H1 (cell line): ENCODE data around the gene DESI1. TPM values are rescaled to one million over a fixed set of nuclear protein-coding genes. Genes with fewer than 3 reads are reported as not detected.

Source experiments
- CTCF ChIA-PET: fragments of 300-600 bp; sonication (Branson Sonifier 250); formaldehyde crosslinking; loops from one replicate; lab custom pipeline; 2021; ENCODE audit not compliant: partially characterized antibody; lab: Charles Lee
- POLR2A ChIA-PET: fragments of 300-600 bp; sonication (Branson Sonifier 250); formaldehyde crosslinking; loops from one replicate; lab custom pipeline; 2021; ENCODE audit warnings: inconsistent platforms; ENCODE audit not compliant: partially characterized antibody; lab: Charles Lee
- DNase-seq, 2 experiments: peaks; one replicate each; pipeline versions ENCODE4 v3.0.0 to v3.0.0-alpha.2; 2010 to 2022; ENCODE audit warnings: low spot score in 2 of 2, low read depth in 1 of 2, mixed read lengths in 1 of 2
- FAIRE-seq: peaks from 2 replicates; lab custom pipeline; 2011; peaks lifted over from hg19 to GRCh38; lab: Jason Lieb, UNC
- H2AFZ ChIP-seq: 2 replicates; pipeline ENCODE4 v1.8.1; 2012; ENCODE audit warnings: low read length, inconsistent platforms
- H2AK5ac ChIP-seq: 2 replicates; pipeline ENCODE4 v1.6.1; 2013; ENCODE audit warnings: low read depth, low read length
- H2BK120ac ChIP-seq: replicated peaks from 2 replicates; pipeline ENCODE3; 2013; ENCODE audit warnings: low read depth, low read length, inconsistent platforms
- H2BK12ac ChIP-seq: 2 replicates; pipeline ENCODE4 v1.6.1; 2013; ENCODE audit warnings: low read depth, low read length
- H2BK15ac ChIP-seq: 2 replicates; pipeline ENCODE4 v1.6.1; 2013; ENCODE audit warnings: low read length
- H2BK20ac ChIP-seq: 2 replicates; pipeline ENCODE4 v1.6.1; 2013; ENCODE audit warnings: low read length
- H2BK5ac ChIP-seq: 2 replicates; pipeline ENCODE4 v1.6.1; 2013; ENCODE audit warnings: low read depth, low read length
- H3K14ac ChIP-seq: 2 replicates; pipeline ENCODE4 v1.6.1; 2013; ENCODE audit warnings: inconsistent platforms; ENCODE audit not compliant: insufficient read length
- H3K18ac ChIP-seq: 2 replicates; pipeline ENCODE4 v1.6.1; 2013; ENCODE audit warnings: low read length; ENCODE audit errors: extremely low read depth
- H3K23ac ChIP-seq: 2 replicates; pipeline ENCODE4 v1.6.1; 2013; ENCODE audit warnings: inconsistent platforms; ENCODE audit not compliant: insufficient read length
- H3K23me2 ChIP-seq: 2 replicates; pipeline ENCODE4 v1.6.1; 2013; ENCODE audit warnings: low read depth, low read length
- H3K27ac ChIP-seq: 2 replicates; pipeline ENCODE4 v1.6.1; 2011; ENCODE audit warnings: low read depth, low read length, inconsistent platforms
- H3K27me3 ChIP-seq, 4 experiments: replicated peaks in 1 of 4; 1 replicate in 1 of 4; 2 replicates in 3 of 4; pipeline versions ENCODE4 v1.6.1 to v1.8.1; 2011 to 2013; ENCODE audit warnings: low read length in 3 of 4, mild to moderate bottlenecking in 3 of 4, inconsistent platforms in 2 of 4, mixed read lengths in 2 of 4, moderate library complexity in 1 of 4; ENCODE audit not compliant: control insufficient read depth in 3 of 4, insufficient read depth in 3 of 4; ENCODE audit errors: extremely low read depth in 1 of 4
- H3K36me3 ChIP-seq, 4 experiments: 2 replicates each; pipeline versions ENCODE4 v1.6.1 to v1.8.1; 2011 to 2013; ENCODE audit warnings: mild to moderate bottlenecking in 4 of 4, low read length in 3 of 4, moderate library complexity in 2 of 4, control low read depth in 1 of 4, inconsistent platforms in 1 of 4; ENCODE audit not compliant: insufficient read depth in 4 of 4, control insufficient read depth in 2 of 4
- H3K4ac ChIP-seq: replicated peaks from 2 replicates; pipeline ENCODE3; 2013; ENCODE audit warnings: low read length, low read depth, mixed read lengths, inconsistent platforms; ENCODE audit not compliant: insufficient read length
- H3K4me1 ChIP-seq, 4 experiments: replicated peaks in 1 of 4; 1 replicate in 1 of 4; 2 replicates in 3 of 4; pipeline versions ENCODE4 v1.6.1 to v1.8.1; 2011 to 2013; ENCODE audit warnings: low read length in 3 of 4, inconsistent platforms in 2 of 4, mixed read lengths in 1 of 4; ENCODE audit not compliant: insufficient read depth in 4 of 4, control insufficient read depth in 3 of 4
- H3K4me2 ChIP-seq, 2 experiments: 2 replicates each; pipeline versions ENCODE4 v1.6.1 to v1.8.1; 2011 to 2013; ENCODE audit warnings: low read depth in 2 of 2, low read length in 2 of 2, control low read depth in 1 of 2, inconsistent platforms in 1 of 2, mild to moderate bottlenecking in 1 of 2; ENCODE audit not compliant: insufficient read depth in 1 of 2
- H3K4me3 ChIP-seq, 4 experiments: fragments of 200-600, 300-600 bp in 1 of 4; sonication (generic), shearing (Covaris generic), sonication (Bioruptor Twin) in 1 of 4; 2 replicates each; pipeline versions ENCODE4 v1.5.1 to v1.8.1; 2011 to 2016; ENCODE audit warnings: low read length in 4 of 4, low read depth in 3 of 4, control low read depth in 2 of 4, inconsistent platforms in 2 of 4, mild to moderate bottlenecking in 2 of 4, mixed read lengths in 1 of 4, moderate library complexity in 1 of 4; ENCODE audit not compliant: insufficient read depth in 2 of 4; ENCODE audit errors: extremely low read depth in 1 of 4
- H3K56ac ChIP-seq: replicated peaks from 2 replicates; pipeline ENCODE3; 2013; ENCODE audit warnings: low read depth, mild to moderate bottlenecking, mixed read lengths, low read length, inconsistent platforms; ENCODE audit not compliant: insufficient read length
- H3K79me1 ChIP-seq: 2 replicates; pipeline ENCODE4 v1.6.1; 2013; ENCODE audit warnings: low read depth, low read length, control low read depth
- H3K79me2 ChIP-seq, 2 experiments: 2 replicates each; pipeline versions ENCODE4 v1.6.1 to v1.8.1; 2012 to 2013; ENCODE audit warnings: low read length in 2 of 2, mild to moderate bottlenecking in 2 of 2, inconsistent platforms in 1 of 2; ENCODE audit not compliant: insufficient read depth in 2 of 2, control insufficient read depth in 1 of 2
- H3K9ac ChIP-seq, 4 experiments: replicated peaks in 1 of 4; 1 replicate in 1 of 4; 2 replicates in 3 of 4; pipeline versions ENCODE4 v1.6.1 to v1.8.1; 2011 to 2013; ENCODE audit warnings: low read depth in 3 of 4, low read length in 3 of 4, control low read depth in 2 of 4, mild to moderate bottlenecking in 2 of 4, moderate library complexity in 2 of 4, inconsistent platforms in 1 of 4; ENCODE audit errors: extremely low read depth in 1 of 4
- H3K9me3 ChIP-seq, 2 experiments: 2 replicates each; pipeline versions ENCODE4 v1.6.1 to v1.8.1; 2012 to 2013; ENCODE audit warnings: mild to moderate bottlenecking in 2 of 2, moderate library complexity in 2 of 2, control low read depth in 1 of 2, inconsistent platforms in 1 of 2, low read depth in 1 of 2, low read length in 1 of 2, mixed read lengths in 1 of 2; ENCODE audit not compliant: insufficient read depth in 2 of 2
- H4K20me1 ChIP-seq, 2 experiments: replicated peaks in 1 of 2; 2 replicates each; pipeline versions ENCODE3 to v1.8.1; 2011 to 2013; ENCODE audit warnings: inconsistent platforms in 2 of 2, low read length in 2 of 2, mild to moderate bottlenecking in 1 of 2; ENCODE audit not compliant: insufficient read depth in 2 of 2, control insufficient read depth in 1 of 2
- H4K5ac ChIP-seq: 2 replicates; pipeline ENCODE4 v1.6.1; 2013; ENCODE audit warnings: low read length, low read depth, mixed read lengths, inconsistent platforms; ENCODE audit not compliant: insufficient read length
- H4K8ac ChIP-seq: 2 replicates; pipeline ENCODE4 v1.8.0; 2013; ENCODE audit warnings: mild to moderate bottlenecking, moderate library complexity, low read length, inconsistent platforms; ENCODE audit not compliant: insufficient read depth; ENCODE audit errors: extremely low read depth
- H4K91ac ChIP-seq: replicated peaks from 2 replicates; pipeline ENCODE3; 2013; ENCODE audit warnings: low read length, mixed read lengths, inconsistent platforms; ENCODE audit not compliant: insufficient read length
- KDM5A ChIP-seq: fragments of 200-600 bp; IDR thresholded peaks from 2 replicates; pipeline ENCODE4 v1.7.1; 2012; ENCODE audit warnings: mild to moderate bottlenecking, low read length, inconsistent platforms, mixed read lengths
- RXRA ChIP-seq: IDR thresholded peaks from 2 replicates; pipeline ENCODE4 v1.6.1; 2011; ENCODE audit warnings: low read depth, mild to moderate bottlenecking, low read length, moderate library complexity; ENCODE audit not compliant: insufficient read depth
- WGBS, 2 experiments: shearing (Covaris generic) in 1 of 2; methylation state at CpG; one replicate each; pipeline versions ENCODE4 v1.1.6 to v1.1.7; 2013 to 2015; ENCODE audit warnings: low lambda C conversion rate in 2 of 2, mixed read lengths in 2 of 2, inconsistent platforms in 1 of 2, low coverage in 1 of 2, missing lambda C conversion rate in 1 of 2; ENCODE audit not compliant: insufficient replicate concordance in 2 of 2, insufficient coverage in 1 of 2, insufficient read length in 1 of 2; ENCODE audit errors: extremely low coverage in 1 of 2, missing lambda C conversion rate in 1 of 2; 5-methylcytosine and 5-hydroxymethylcytosine counted together
- polyA plus RNA-seq, 7 experiments: library from polyadenylated mRNA; depleted of rRNA in 3 of 7; stranded (reverse) in 5 of 7; unstranded in 2 of 7; fragments of >200 nt in 5 of 7; fragments of 200-250 nt in 2 of 7; gene quantifications; 1 replicate in 5 of 7; 2 replicates in 1 of 7; 4 replicates in 1 of 7; pipeline versions ENCODE4 v1.2.1 to v1.2.3, GENCODE V29; 2011 to 2013; ENCODE audit warnings: missing spikeins in 2 of 7, mixed read lengths in 2 of 7
- total RNA-seq: library from RNA; stranded (reverse); fragmentation: NEBNext Ultra II Directional; extraction: Animal tissue kit (Norgen Biotek cat#: 25700); gene quantifications from 2 replicates; pipeline ENCODE4 v1.2.1, GENCODE V29; 2021

The DESI1 gene
- total and polyA plus RNA-seq, 2 of the 8 experiments (the other 6 are each of a cell fraction or from before 2014, with no cell fraction given) = 27.6 to 34.3 TPM

DNA sequence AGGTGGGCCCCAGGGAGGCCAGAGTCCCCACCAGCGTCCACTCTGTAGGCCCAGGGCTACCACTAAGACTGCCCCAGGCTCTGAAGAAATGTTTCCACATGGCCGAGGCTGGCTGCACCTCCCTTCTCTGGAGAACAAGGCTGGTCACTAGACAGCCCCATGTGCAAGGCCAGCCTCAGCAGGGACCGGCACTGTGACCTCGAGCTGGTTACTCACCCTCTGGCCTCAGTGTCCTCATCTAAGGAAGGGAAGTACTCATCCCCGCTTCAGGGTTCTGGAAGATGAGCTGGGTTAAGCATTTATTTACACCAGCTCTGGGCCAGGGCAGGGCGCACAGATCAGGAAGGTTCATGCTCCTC lies 40.9 kb downstream of the DESI1 start:
- H3K4me2 ChIP-seq = no peak overlapping the region
- no peak overlapping the region for H3K18ac ChIP-seq
- H4K5ac ChIP-seq = no peak overlapping the region
- H4K8ac ChIP-seq = no peak overlapping the region
- FAIRE-seq = no peak
- no peak overlapping the region for H3K9ac ChIP-seq
- H2AFZ ChIP-seq = no peak overlapping the region
- no peak overlapping the region for H3K4me3 ChIP-seq
- H3K4ac ChIP-seq = no peak overlapping the region
- H2BK5ac ChIP-seq = no peak overlapping the region
- WGBS, 2 experiments = 84% methylated on average over 6 of the region's 6 CpGs; no CpG with 5 or more reads in 1 of the 2 experiments
- H3K79me1 ChIP-seq = no peaks in the 10 kb centered on the region; the same call in 1 of the 2 replicates
- H3K79me2 ChIP-seq = no peaks in the 10 kb centered on the region
- H3K9me3 ChIP-seq = no peaks in the 10 kb centered on the region
- no peaks in the 10 kb centered on the region for H3K23me2 ChIP-seq
- no peak overlapping the region for H2BK120ac ChIP-seq
- H3K27me3 ChIP-seq = no peaks in the 10 kb centered on the region
- H3K23ac ChIP-seq = no peak overlapping the region
- H3K56ac ChIP-seq = no peak overlapping the region
- no peak overlapping the region for H2AK5ac ChIP-seq
- no peak overlapping the region for H3K27ac ChIP-seq
- H2BK15ac ChIP-seq = no peak overlapping the region
- H3K36me3 ChIP-seq = no peaks in the 10 kb centered on the region
- ChIA-PET POLR2A (interaction anchor here (0.6 to 4.6 kb wide), 6 partner anchors 9 to 131 kb away, joined by 3 to 42 read pairs (median 3); partner anchors contain the start of gene PMM1), CTCF (interaction anchor here (1.0 to 8.6 kb wide), 4 partner anchors 17 to 137 kb away, joined by 3 to 169 read pairs (median 84); partner anchors contain the start of gene CSDC2)
- H4K20me1 ChIP-seq = peaks cover 0 to 7% of the 10 kb centered on the region in 2 experiments
- DNase-seq = no peak
- H4K91ac ChIP-seq = no peak overlapping the region
- no peaks in the 10 kb centered on the region; a peak in 1 of 7 replicates for H3K4me1 ChIP-seq
- H2BK12ac ChIP-seq = no peak overlapping the region
- no peak overlapping the region for H2BK20ac ChIP-seq
- H3K14ac ChIP-seq = no peak overlapping the region
- TF ChIP-seq RXRA (no peak), KDM5A (no peak)
